Retinal pigment epithelial cell (primary cell): ENCODE results near the gene PPP1R3D.

ENCODE experiments used
- DNase-seq: peaks from one replicate; pipeline ENCODE4 v3.0.0-alpha.2; 2010; ENCODE audit warnings: low read depth
- H3K4me3 ChIP-seq: 2 replicates; pipeline ENCODE4 v1.5.1; 2011; ENCODE audit warnings: mild to moderate bottlenecking, low read length, control low read depth, moderate library complexity
- TF ChIP-seq, protein P1 (sequence below): conservative IDR thresholded peaks from 2 replicates; pipeline ENCODE4 v1.5.1; 2011; ENCODE audit warnings: low read depth, low read length, control low read depth, inconsistent platforms

Gene PPP1R3D

DNA sequence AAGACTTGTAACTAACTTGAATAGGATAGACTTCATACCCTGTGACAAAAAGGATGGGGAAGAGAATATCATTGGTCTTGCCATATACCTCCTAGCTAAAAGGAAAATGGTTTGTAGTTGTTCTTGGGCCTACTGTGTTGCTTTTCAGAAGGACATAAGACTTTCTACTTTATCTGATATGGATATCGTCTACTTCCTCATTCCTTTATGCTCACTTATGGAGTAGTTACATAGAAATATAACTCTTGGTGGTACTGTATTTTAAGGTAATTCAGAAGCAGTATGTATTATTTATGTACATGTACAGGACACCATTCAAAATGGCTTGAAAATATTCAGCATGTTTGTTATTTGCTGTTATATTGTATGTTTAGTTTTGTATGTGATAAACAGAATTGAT is 8.1 kb upstream of the PPP1R3D start:
- TF ChIP-seq, protein P1, sequence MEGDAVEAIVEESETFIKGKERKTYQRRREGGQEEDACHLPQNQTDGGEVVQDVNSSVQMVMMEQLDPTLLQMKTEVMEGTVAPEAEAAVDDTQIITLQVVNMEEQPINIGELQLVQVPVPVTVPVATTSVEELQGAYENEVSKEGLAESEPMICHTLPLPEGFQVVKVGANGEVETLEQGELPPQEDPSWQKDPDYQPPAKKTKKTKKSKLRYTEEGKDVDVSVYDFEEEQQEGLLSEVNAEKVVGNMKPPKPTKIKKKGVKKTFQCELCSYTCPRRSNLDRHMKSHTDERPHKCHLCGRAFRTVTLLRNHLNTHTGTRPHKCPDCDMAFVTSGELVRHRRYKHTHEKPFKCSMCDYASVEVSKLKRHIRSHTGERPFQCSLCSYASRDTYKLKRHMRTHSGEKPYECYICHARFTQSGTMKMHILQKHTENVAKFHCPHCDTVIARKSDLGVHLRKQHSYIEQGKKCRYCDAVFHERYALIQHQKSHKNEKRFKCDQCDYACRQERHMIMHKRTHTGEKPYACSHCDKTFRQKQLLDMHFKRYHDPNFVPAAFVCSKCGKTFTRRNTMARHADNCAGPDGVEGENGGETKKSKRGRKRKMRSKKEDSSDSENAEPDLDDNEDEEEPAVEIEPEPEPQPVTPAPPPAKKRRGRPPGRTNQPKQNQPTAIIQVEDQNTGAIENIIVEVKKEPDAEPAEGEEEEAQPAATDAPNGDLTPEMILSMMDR = no peak
- DNase-seq = no peak
- no peak overlapping the region for H3K4me3 ChIP-seq

DNA sequence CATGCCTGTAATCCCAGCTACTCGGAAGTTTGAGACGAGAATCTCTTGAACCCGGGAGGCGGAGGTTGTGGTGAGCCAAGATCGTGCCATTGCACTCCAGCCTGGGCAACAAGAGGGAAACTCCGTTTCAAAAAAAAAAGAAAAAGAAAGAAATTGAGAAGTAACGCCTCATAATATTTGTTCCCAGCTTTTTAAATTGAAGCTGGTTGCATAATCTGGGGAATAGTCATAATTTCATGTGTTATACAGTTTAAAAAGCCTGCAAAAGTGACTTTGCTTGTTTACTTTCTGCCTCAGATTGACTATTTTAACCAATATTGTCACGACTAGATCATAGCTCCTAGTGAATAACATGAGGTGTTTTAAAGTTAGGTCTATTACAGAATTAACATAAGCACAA is 7.3 kb upstream of the PPP1R3D start:
- TF ChIP-seq, protein P1 = no peak
- no peak for DNase-seq
- H3K4me3 ChIP-seq = no peak overlapping the region

DNA sequence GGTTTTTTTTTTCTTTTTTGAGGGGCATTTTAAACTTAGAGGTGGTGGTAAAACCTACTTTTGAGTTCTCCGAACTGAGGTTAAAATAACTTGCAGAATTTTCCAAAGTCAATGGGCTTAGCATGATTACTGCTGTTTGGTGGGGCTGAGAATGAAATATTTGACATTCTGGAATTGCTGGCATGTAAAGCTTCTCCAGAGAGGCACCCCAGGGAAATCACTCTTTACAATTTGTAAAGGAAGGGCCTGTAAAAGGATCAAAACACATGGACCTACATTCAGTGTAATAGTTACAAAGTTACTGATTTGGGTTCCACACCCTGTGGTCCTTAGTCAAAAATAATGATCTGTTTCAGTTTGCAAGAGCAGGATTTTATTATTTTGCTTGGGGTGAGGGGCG is 5.6 kb upstream of the PPP1R3D start:
- TF ChIP-seq, protein P1 = no peak
- H3K4me3 ChIP-seq = no peak overlapping the region
- DNase-seq = no peak

DNA sequence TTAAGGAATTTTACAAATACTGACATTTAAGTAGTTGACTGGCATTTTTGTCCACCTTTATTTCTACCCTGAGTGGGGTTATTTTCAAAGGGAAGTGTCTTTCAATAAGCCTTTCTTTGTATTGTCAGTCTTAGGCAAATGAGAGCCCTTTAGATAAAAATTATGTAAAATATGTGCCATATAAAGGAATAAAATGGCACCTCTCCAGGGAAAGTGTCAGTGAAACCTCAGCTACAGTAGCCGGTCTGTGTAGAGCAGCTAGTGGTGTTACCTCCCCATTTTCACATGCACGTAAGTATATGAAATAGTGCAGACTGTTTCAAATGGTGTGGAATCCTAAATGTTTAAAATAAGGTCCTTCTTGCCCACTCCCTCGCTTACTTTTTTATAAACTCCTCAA is 5.1 kb upstream of the PPP1R3D start:
- no peak overlapping the region for H3K4me3 ChIP-seq
- no peak for DNase-seq
- TF ChIP-seq, protein P1 = no peak

DNA sequence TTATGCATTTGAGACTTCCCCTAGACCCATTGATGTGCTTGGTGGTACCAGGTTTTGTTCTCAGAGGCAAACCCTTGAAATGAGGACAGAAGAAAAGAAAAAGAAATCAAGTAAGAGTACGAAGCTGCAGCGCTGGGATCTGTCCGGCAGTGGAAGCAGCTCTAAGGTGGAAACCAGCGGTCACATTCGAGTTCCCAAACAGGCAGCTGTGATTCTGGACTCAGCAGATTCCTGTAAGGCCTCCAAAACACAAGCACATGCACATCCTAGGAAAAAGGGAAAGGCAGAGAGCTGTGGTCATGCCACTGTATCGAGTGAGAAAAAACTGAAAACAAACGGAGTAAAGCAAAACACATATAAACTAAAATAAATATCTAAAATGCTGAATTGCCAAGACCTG is 4.6 kb upstream of the PPP1R3D start:
- DNase-seq = no peak
- H3K4me3 ChIP-seq = no peak overlapping the region
- TF ChIP-seq, protein P1 = no peak

DNA sequence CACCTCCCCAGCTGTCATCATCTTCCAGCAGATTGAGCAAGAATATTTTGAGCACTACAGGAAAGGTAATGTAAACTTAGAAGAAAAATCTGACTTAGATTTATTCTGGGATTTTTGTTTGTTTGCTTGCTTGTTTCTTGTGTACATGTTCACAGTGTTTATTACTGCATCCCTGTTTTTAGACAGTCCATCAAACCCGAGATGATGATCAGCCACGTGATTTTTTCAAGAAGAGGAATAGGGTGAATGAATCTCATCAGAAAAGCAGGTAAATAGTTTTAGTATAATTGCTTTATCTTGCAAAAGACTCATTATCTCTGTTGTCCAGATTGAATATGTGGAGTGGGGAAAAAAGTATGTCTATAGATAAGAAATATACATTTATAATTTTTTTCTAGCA is 2.1 kb upstream of the PPP1R3D start:
- no peak for DNase-seq
- TF ChIP-seq, protein P1 = no peak
- H3K4me3 ChIP-seq = no peak overlapping the region

DNA sequence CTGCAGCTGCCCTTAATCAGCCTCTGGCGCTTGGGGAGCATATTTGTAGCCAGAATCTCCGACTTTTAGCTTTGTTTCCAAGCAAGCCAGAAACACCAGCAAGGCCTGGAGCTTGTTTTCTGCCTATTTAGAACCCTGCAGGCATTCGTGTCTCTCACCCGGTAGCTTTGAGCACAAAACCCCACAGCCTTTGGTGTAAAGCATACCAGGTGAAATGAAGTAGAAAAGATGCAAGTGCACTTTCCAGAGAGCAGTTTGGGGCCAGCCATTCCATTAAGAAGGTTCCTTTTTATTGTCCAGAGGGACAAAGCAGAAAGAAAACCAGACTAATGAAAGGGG is 820 bp upstream of the PPP1R3D start:
- peak overlapping the region; percentile 80 for H3K4me3 ChIP-seq
- DNase-seq = no peak
- TF ChIP-seq, protein P1 = no peak
